Stomach (tissue), 9 donors: ENCODE data around the gene SPTAN1. TPM values are rescaled to one million over a fixed set of nuclear protein-coding genes. Genes with fewer than 3 reads are reported as not detected.
"Not testable (repeated sequence)": the region's sequence is repeated elsewhere in the genome, so short reads cannot be mapped to it uniquely, and the experiment has no call there.

Experiments used
- DNase-seq, 2 donors: peaks; one replicate each; pipeline versions ENCODE4 v3.0.0 to v3.0.0-alpha.2; 2013 to 2019
- H3K27ac ChIP-seq, 5 donors: fragments of 200-600 bp in 4 of 5; sonication (generic) in 4 of 5; one replicate each; pipeline ENCODE4 v1.5.1; 2013 to 2019; ENCODE audit warnings: mild to moderate bottlenecking in 1 of 5, moderate library complexity in 1 of 5
- H3K27me3 ChIP-seq, 3 donors: fragments of 200-600 bp; sonication (generic); one replicate each; pipeline ENCODE4 v1.5.1; 2017 to 2019; ENCODE audit warnings: mixed run types in 1 of 3
- H3K36me3 ChIP-seq, 4 donors: fragments of 200-600 bp; sonication (generic); 1 replicate in 3 of 4; 2 replicates in 1 of 4; pipeline ENCODE4 v1.5.1; 2016 to 2019
- H3K4me1 ChIP-seq, 4 donors: fragments of 200-600 bp; sonication (generic); one replicate each; pipeline ENCODE4 v1.5.1; 2016 to 2019
- H3K4me3 ChIP-seq, 4 donors: fragments of 200-600 bp; sonication (generic) in 3 of 4; one replicate each; pipeline ENCODE4 v1.5.1; 2016 to 2019; ENCODE audit warnings: mild to moderate bottlenecking in 1 of 4
- H3K9me3 ChIP-seq, 4 donors: fragments of 200-600 bp; sonication (generic); one replicate each; pipeline ENCODE4 v1.5.1; 2016 to 2019
- EP300 ChIP-seq: sonication (generic); formaldehyde crosslinking; IDR thresholded peaks from one replicate; pipeline ENCODE4 v1.6.1; 2017; ENCODE audit warnings: antibody characterized with exemption
- POLR2A ChIP-seq, 4 donors: fragments of 450-650 bp; IDR thresholded peaks; one replicate each; pipeline ENCODE4 v1.6.1; 2016; ENCODE audit warnings: antibody characterized with exemption in 4 of 4, control low read depth in 2 of 4, mild to moderate bottlenecking in 1 of 4, moderate library complexity in 1 of 4
- POLR2AphosphoS5 ChIP-seq, 3 donors: sonication (generic); formaldehyde crosslinking; IDR thresholded peaks; one replicate each; pipeline ENCODE4 v1.6.1; 2016; ENCODE audit warnings: antibody characterized with exemption in 3 of 3
- WGBS, 5 donors: extraction: QIAGEN DNeasy Blood & Tissue Kit in 3 of 5; methylation state at CpG; one replicate each; pipeline versions ENCODE4 v1.1.5 to v1.1.7; 2013 to 2018; 5-methylcytosine and 5-hydroxymethylcytosine counted together
- intact Hi-C: fragments of 100-400 bp; cut with DNase I; formaldehyde crosslinking; loops from one replicate; pipeline ENCODE4 v1.15.1; 2023; ENCODE audit warnings: low total_unique reads
- polyA plus RNA-seq, 3 donors: library from polyadenylated mRNA; stranded (reverse); fragments of 200-250 nt; gene quantifications; one replicate each; pipeline ENCODE4 v1.2.3, GENCODE V29; 2013
- total RNA-seq, 5 donors: library from RNA; depleted of rRNA; stranded (reverse); fragments of >200 nt; gene quantifications; one replicate each; pipeline versions ENCODE4 v1.1.0 to v1.2.3, GENCODE V29; 2014 to 2016
- TF ChIP-seq, protein P1 (sequence below), 7 experiments: fragments of 450-650 bp in 4 of 7; fragments of 200-600 bp in 3 of 7; sonication (generic) in 3 of 7; IDR thresholded peaks; one replicate each; pipeline ENCODE4 v1.5.1; 2016 to 2019; ENCODE audit warnings: antibody characterized with exemption in 7 of 7, control low read depth in 2 of 7, mild to moderate bottlenecking in 1 of 7
- donor health status: healthy with polysubstance abuse.
- donor health status: Bipolar disorder and iron deficiency.
- donor health status: healthy.

The SPTAN1 gene
- total and polyA plus RNA-seq, 8 donors: 41.4 to 726 (median 305) TPM

DNA sequence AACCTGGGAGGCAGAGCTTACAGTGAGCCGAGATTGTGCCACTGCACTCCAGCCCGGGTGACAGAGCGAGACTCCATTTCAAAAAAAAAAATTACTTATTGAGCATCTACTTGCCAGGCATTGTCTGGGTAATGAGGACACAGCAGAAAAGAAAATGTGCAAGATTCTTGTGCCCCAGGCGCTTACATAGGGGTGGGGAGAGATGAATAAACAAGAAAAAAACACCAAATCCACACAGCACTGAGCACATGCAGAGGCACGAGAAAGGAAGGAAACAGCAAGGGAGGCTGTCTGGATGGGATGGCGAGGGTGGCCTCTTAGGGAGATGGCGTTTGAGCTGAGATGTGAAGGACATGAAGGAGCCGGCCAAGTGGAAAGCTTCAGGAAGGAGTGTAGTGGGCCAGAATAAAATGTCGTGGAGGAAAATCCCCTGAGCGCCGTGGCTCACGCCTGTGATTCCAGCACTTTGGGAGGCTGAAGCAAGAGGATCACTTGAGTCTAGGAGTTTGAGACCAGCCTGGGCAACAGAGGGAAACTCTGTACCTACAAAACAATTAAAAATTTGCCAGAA lies 90.4 kb downstream of the SPTAN1 start:
- WGBS, 5 donors: 76 to 85% (median 81%) methylated on average over 12 of the region's 12 CpGs
- Histone ChIP-seq H3K9me3 (no peaks in the 10 kb centered on the region), H3K4me1 (peaks cover 0 to 4% (median 0%) of the 10 kb centered on the region in 4 donors), H3K36me3 (peaks cover 0 to 32% (median 25%) of the 10 kb centered on the region in 4 donors), H3K4me3 (no peak overlapping the region), H3K27me3 (no peaks in the 10 kb centered on the region), H3K27ac (no peak overlapping the region)
- DNase-seq: no peak
- intact Hi-C loops: loop anchor here (10.0 kb wide), 1 partner anchor 52 kb away; no protein-coding TSS in a partner anchor
- TF ChIP-seq EP300: no peak
- TF ChIP-seq, protein P1, sequence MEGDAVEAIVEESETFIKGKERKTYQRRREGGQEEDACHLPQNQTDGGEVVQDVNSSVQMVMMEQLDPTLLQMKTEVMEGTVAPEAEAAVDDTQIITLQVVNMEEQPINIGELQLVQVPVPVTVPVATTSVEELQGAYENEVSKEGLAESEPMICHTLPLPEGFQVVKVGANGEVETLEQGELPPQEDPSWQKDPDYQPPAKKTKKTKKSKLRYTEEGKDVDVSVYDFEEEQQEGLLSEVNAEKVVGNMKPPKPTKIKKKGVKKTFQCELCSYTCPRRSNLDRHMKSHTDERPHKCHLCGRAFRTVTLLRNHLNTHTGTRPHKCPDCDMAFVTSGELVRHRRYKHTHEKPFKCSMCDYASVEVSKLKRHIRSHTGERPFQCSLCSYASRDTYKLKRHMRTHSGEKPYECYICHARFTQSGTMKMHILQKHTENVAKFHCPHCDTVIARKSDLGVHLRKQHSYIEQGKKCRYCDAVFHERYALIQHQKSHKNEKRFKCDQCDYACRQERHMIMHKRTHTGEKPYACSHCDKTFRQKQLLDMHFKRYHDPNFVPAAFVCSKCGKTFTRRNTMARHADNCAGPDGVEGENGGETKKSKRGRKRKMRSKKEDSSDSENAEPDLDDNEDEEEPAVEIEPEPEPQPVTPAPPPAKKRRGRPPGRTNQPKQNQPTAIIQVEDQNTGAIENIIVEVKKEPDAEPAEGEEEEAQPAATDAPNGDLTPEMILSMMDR (IDR thresholded peaks at IDR 0.05): no peak
- no peak for TF ChIP-seq POLR2AphosphoS5 (IDR thresholded peaks at IDR 0.05)
- TF ChIP-seq POLR2A (IDR thresholded peaks at IDR 0.05): no peak

DNA sequence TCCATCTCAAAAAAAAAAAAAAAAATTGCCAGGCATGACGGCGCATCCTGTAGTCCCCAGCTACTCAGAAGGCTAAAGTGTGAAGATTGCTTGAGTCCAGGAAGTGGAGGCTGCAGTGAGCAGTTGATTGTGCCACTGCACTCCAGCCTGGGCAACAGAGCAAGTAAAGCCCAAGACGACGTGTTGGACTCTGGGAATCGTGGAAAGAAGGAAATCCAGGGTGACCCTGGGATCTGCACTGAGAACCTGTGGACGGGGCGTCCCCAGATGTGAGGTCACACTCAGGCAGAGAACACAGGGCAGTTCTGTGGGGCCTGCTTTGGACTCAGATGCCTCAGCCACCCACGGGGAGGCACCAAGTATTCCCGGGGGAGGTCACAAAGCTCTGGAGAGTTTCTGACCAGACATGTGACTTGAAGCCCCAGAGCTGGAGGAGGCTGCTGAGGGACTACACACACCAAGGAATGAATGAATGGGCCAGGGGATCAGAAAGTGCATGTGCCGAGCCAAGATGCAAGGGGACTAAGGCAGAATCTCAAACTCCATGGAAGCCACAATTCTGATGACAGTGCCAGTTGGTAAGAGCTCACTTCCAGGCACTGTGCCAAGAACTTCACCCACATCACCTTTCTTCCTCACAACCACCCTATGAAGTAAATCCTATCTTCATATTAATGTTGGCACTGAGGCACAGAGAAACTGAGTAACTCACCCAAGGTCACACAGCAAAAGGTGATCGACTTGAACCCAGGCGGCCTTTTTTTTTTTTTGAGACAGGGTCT lies 91.3 kb downstream of the SPTAN1 start:
- H3K27me3 ChIP-seq: no peaks in the 10 kb centered on the region
- no peak for DNase-seq

DNA sequence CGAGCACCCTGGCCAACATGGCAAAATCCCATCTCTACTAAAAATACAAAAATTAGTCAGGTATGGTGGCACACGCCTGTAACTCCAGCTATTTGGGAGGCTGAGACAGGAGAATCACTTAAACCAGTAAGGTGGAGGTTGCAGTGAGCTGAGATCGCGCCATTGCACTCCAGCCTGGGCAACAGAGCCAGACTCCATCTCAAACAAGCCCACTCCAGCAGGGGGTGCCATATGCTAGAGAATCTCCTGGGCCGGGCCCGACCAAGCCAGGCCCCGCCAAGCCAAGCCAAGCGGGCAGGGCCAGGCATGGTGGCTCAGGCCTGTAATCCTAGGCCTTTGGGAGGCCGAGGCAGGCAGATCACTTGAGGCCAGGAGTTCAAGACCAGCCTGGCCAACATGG lies 95.8 kb downstream of the SPTAN1 start:
- H3K27ac ChIP-seq, H3K4me1 ChIP-seq, H3K27me3 ChIP-seq, H3K4me3 ChIP-seq, H3K36me3 ChIP-seq, H3K9me3 ChIP-seq: not testable (repeated sequence)
- intact Hi-C loops: loop anchor here (10.0 kb wide), 1 partner anchor 47 kb away; no protein-coding TSS in a partner anchor
- 83 to 96% (median 90%) methylated on average over 7 to 9 of the region's 9 CpGs for WGBS, 5 donors
- DNase-seq: peak; percentile 58 to 68
- TF ChIP-seq, protein P1 (IDR thresholded peaks at IDR 0.05): peak in 2 of 7 experiments; percentile 9 to 18

More for the DNA sequence above, 91.3 kb downstream of the SPTAN1 start:
- intact Hi-C loops: loop anchor here (10.0 kb wide), 1 partner anchor 51 kb away; no protein-coding TSS in a partner anchor
- Histone ChIP-seq H3K36me3 (peaks cover 0 to 26% (median 19%) of the 10 kb centered on the region in 4 donors), H3K4me1 (peaks cover 0 to 4% (median 0%) of the 10 kb centered on the region in 4 donors), H3K9me3 (no peaks in the 10 kb centered on the region), H3K27ac (no peak overlapping the region), H3K4me3 (no peak overlapping the region)
- 67 to 80% (median 75%) methylated on average over 12 of the region's 12 CpGs for WGBS, 5 donors
- TF ChIP-seq POLR2AphosphoS5 (IDR thresholded peaks at IDR 0.05): no peak
- TF ChIP-seq POLR2A (IDR thresholded peaks at IDR 0.05): no peak
- TF ChIP-seq EP300: no peak
- TF ChIP-seq, protein P1 (IDR thresholded peaks at IDR 0.05): no peak

DNA sequence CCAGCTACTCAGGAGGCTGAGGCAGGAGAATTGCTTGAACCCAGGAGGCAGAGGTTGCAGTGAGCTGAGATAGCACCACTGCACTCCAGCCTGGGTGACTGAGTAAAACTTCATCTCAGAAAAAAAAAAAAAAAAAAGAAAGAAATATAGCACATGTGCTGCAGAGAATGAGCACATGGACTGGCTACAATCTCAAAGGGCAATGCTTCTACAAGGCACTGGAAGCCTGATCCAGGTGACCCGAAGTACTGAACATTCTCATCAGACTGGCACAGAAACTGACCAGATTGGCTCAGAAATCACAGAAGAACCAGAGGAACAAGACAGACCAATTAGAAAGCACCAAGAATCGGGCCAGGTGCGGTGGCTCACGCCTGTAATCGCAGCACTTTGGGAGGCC lies 99.4 kb downstream of the SPTAN1 start:
- intact Hi-C loops: no loop called here
- TF ChIP-seq POLR2A (IDR thresholded peaks at IDR 0.05) (no peak), POLR2AphosphoS5 (IDR thresholded peaks at IDR 0.05) (no peak), EP300 (no peak)
- TF ChIP-seq, protein P1 (IDR thresholded peaks at IDR 0.05): no peak
- H3K4me1 ChIP-seq: peaks cover 7 to 13% (median 8%) of the 10 kb centered on the region in 4 donors
- no peaks in the 10 kb centered on the region for H3K9me3 ChIP-seq
- H3K27ac ChIP-seq: no peak overlapping the region
- no peak for DNase-seq
- 90 to 96% (median 93%) methylated on average over 5 of the region's 5 CpGs for WGBS, 5 donors
- no peaks in the 10 kb centered on the region for H3K27me3 ChIP-seq
- H3K4me3 ChIP-seq: no peak overlapping the region
- no peaks in the 10 kb centered on the region for H3K36me3 ChIP-seq
